A549 (cell line): ENCODE measurements around the gene MCRS1. TPM values are rescaled to one million over a fixed set of nuclear protein-coding genes. Genes with fewer than 3 reads are reported as not detected.
"Not testable (repeated sequence)": the region's sequence is repeated elsewhere in the genome, so short reads cannot be mapped to it uniquely, and the experiment has no call there.

Experiments used
- ATAC-seq, 2 experiments: fragments of 200-7000 bp in 1 of 2; fragments of >200 bp in 1 of 2; cut with Nextera tagmentation in 1 of 2; cut with Tn5 transposase in 1 of 2; 3 replicates each; pipeline versions ENCODE4 v1.8.0 to v1.9.1; 2018 to 2020; ENCODE audit warnings: mild to moderate bottlenecking in 1 of 2, moderate library complexity in 1 of 2
- CTCF ChIA-PET: fragments of 300-600 bp; sonication (Branson Sonifier 250); formaldehyde crosslinking; extraction: SDS; loops from one replicate; lab custom pipeline; 2021; ENCODE audit warnings: antibody characterized with exemption, inconsistent platforms; lab: Yijun Ruan, JAX
- POLR2A ChIA-PET: fragments of 350-600 bp; formaldehyde crosslinking; extraction: SDS; loops from one replicate; lab custom pipeline; 2021; ENCODE audit warnings: antibody characterized with exemption, inconsistent platforms; lab: Yijun Ruan, JAX
- DNase-seq, 2 experiments: peaks; one replicate each; pipeline versions ENCODE4 v3.0.0 to v3.0.0-alpha.2; 2011 to 2016; ENCODE audit warnings: low read depth in 1 of 2, low spot score in 1 of 2
- FAIRE-seq: peaks from 2 replicates; lab custom pipeline; 2011; peaks lifted over from hg19 to GRCh38; lab: Jason Lieb, UNC
- H3K27ac ChIP-seq, 2 experiments: fragments of >200 bp; sonication (Bioruptor Twin); formaldehyde crosslinking; 3 replicates each; pipeline ENCODE4 v1.5.1; 2016 to 2017
- H3K4me1 ChIP-seq: fragments of >200 bp; sonication (Bioruptor Twin); formaldehyde crosslinking; 3 replicates; pipeline ENCODE4 v1.6.1; 2016
- H3K4me2 ChIP-seq: fragments of >200 bp; sonication (Bioruptor Twin); formaldehyde crosslinking; 3 replicates; pipeline ENCODE4 v1.6.1; 2016
- H3K4me3 ChIP-seq: fragments of >200 bp; sonication (Bioruptor Twin); formaldehyde crosslinking; 3 replicates; pipeline ENCODE4 v1.5.1; 2016
- H3K9me3 ChIP-seq: fragments of >200 bp; sonication (Bioruptor Twin); formaldehyde crosslinking; 3 replicates; pipeline ENCODE4 v1.6.1; 2016
- CBX2 ChIP-seq: fragments of 200-600 bp; sonication (generic); IDR thresholded peaks from 2 replicates; pipeline ENCODE4 v1.6.1; 2016; ENCODE audit warnings: low read depth, mild to moderate bottlenecking, borderline replicate concordance
- CTCF ChIP-seq: fragments of >200 bp; sonication (Bioruptor Twin); formaldehyde crosslinking; IDR thresholded peaks from 3 replicates; pipeline ENCODE4 v1.5.1; 2016
- FOXS1 ChIP-seq: fragments of 250-450 bp; sonication (Bioruptor Pico); IDR thresholded peaks from 2 replicates; pipeline ENCODE4 v1.5.0; 2020; ENCODE audit warnings: mild to moderate bottlenecking, moderate library complexity
- GATA3 ChIP-seq: IDR thresholded peaks from 2 replicates; pipeline ENCODE4 v1.6.1; 2012; ENCODE audit warnings: borderline replicate concordance
- HMGXB4 ChIP-seq: fragments of 250-450 bp; sonication (Bioruptor Pico); IDR thresholded peaks from 2 replicates; pipeline ENCODE4 v1.5.0; 2021; ENCODE audit warnings: mild to moderate bottlenecking, moderate library complexity, borderline replicate concordance
- MAFK ChIP-seq: fragments of 450-650 bp; IDR thresholded peaks from 2 replicates; pipeline ENCODE4 v1.6.1; 2014; ENCODE audit not compliant: partially characterized antibody
- MAX ChIP-seq: IDR thresholded peaks from 2 replicates; pipeline ENCODE4 v1.6.1; 2012
- MAZ ChIP-seq: fragments of 150-350 bp; IDR thresholded peaks from 2 replicates; pipeline ENCODE4 v1.6.1; 2014; ENCODE audit warnings: antibody characterized with exemption, low read depth, low read length, borderline replicate concordance
- NFE2L2 ChIP-seq: fragments of 150-350 bp; conservative IDR thresholded peaks from 2 replicates; pipeline ENCODE4 v1.6.1; 2014; ENCODE audit warnings: low read length
- NR3C1 ChIP-seq: fragments of >200 bp; sonication (Bioruptor Twin); formaldehyde crosslinking; IDR thresholded peaks from 3 replicates; pipeline ENCODE4 v1.6.1; 2017
- RAD21 ChIP-seq, 2 experiments: fragments of >200 bp in 1 of 2; sonication (Bioruptor Twin) in 1 of 2; formaldehyde crosslinking in 1 of 2; IDR thresholded peaks in 1 of 2; conservative IDR thresholded peaks in 1 of 2; 2 replicates in 1 of 2; 3 replicates in 1 of 2; pipeline ENCODE4 v1.6.1; 2012 to 2018; ENCODE audit warnings: inconsistent platforms in 1 of 2
- REST ChIP-seq: fragments of 200-600 bp; sonication (generic); IDR thresholded peaks from 2 replicates; pipeline ENCODE4 v1.6.1; 2016; ENCODE audit warnings: antibody characterized with exemption, mild to moderate bottlenecking, moderate library complexity
- SMC3 ChIP-seq: fragments of >200 bp; sonication (Bioruptor Twin); formaldehyde crosslinking; IDR thresholded peaks from 3 replicates; pipeline ENCODE4 v1.6.1; 2018; ENCODE audit warnings: inconsistent platforms
- TFCP2L1 ChIP-seq: fragments of 250-450 bp; sonication (Bioruptor Pico); IDR thresholded peaks from 2 replicates; pipeline ENCODE4 v1.5.0; 2021; ENCODE audit warnings: mild to moderate bottlenecking
- USF2 ChIP-seq: fragments of 450-650 bp; IDR thresholded peaks from 2 replicates; pipeline ENCODE4 v1.6.1; 2014; ENCODE audit warnings: antibody characterized with exemption
- ZNF302 ChIP-seq: fragments of 250-450 bp; sonication (Bioruptor Pico); IDR thresholded peaks from 2 replicates; pipeline ENCODE4 v1.9.0; 2021; ENCODE audit warnings: inconsistent platforms, mild to moderate bottlenecking, moderate library complexity
- WGBS: methylation state at CpG from one replicate; pipeline ENCODE4 v1.1.6; 2017; ENCODE audit errors: missing lambda C conversion rate; 5-methylcytosine and 5-hydroxymethylcytosine counted together
- polyA plus RNA-seq, 4 experiments: library from polyadenylated mRNA; depleted of rRNA in 3 of 4; stranded (reverse); fragments of >200 nt; fragmentation: RNase III in 1 of 4; extraction: RNeasy Plus Mini Kit Qiagen cat#74134 plus additional on column Dnase treatment in 1 of 4; gene quantifications; 2 replicates in 3 of 4; 3 replicates in 1 of 4; pipeline ENCODE4 v1.2.3, GENCODE V29; 2011 to 2017

MCRS1 gene
- polyA plus RNA-seq, 2 of the 4 experiments (the other 2 are of a cell fraction), result 64.1 to 68.5 TPM

GRCh38 chr12:49609059-49609874, 41.3 kb upstream of the MCRS1 start:
- peak; percentile 56 to 61; a peak in 5 of 6 replicates for ATAC-seq
- Histone ChIP-seq H3K27ac (no peak overlapping the region), H3K4me3 (no peak overlapping the region), H3K4me1 (no peaks in the 10 kb centered on the region), H3K9me3 (peaks cover 7% of the 10 kb centered on the region; the same call in 1 of the 3 replicates), H3K4me2 (no peak overlapping the region)
- no peak for DNase-seq
- no peak for TF ChIP-seq SMC3
- TF ChIP-seq MAFK, result no peak
- no peak for TF ChIP-seq CBX2
- no peak for TF ChIP-seq GATA3
- TF ChIP-seq RAD21 (conservative IDR thresholded peaks at IDR 0.05 in 1 of 2, IDR thresholded peaks at IDR 0.05 in 1 of 2), result no peak
- TF ChIP-seq FOXS1 (CRISPR knock-in tag), result no peak
- TF ChIP-seq ZNF302 (CRISPR knock-in tag), result no peak
- TF ChIP-seq HMGXB4 (CRISPR knock-in tag), result no peak
- TF ChIP-seq MAZ, result no peak
- TF ChIP-seq MAX, result no peak
- ChIA-PET CTCF (interaction anchor here (1.0 to 1.8 kb wide), 2 partner anchors 14 to 267 kb away, joined by 3 to 4 read pairs; partner anchors contain the start of gene PRPF40B), POLR2A (no interaction called here)
- FAIRE-seq, result no peak
- WGBS, result 80% methylated on average over 1 of the region's 2 CpGs

- not testable (repeated sequence) for H3K4me1 ChIP-seq, DNase-seq, H3K4me2 ChIP-seq, H3K9me3 ChIP-seq, FAIRE-seq, H3K4me3 ChIP-seq, ATAC-seq, H3K27ac ChIP-seq
- POLR2A ChIA-PET, result interaction anchor here (1.3 kb wide), 1 partner anchor 17 kb away, joined by 6 read pairs; the partner anchor contains the start of gene PRPF40B
- CTCF ChIA-PET, result interaction anchor here (4.7 kb wide), 1 partner anchor 25 kb away, joined by 19 read pairs; no protein-coding TSS in a partner anchor
- WGBS, result 92% methylated on average over 4 of the region's 4 CpGs
Observed at GRCh38 chr12:49605539-49605938, 37.6 kb upstream of the MCRS1 start, which contains the start of gene FAM186B. Gene FAM186B, minus strand, starts transcription at chr12:49605639. Its CDS starts 162 bp downstream, at chr12:49605477.

- Histone ChIP-seq H3K27ac (no peak overlapping the region), H3K9me3 (no peaks in the 10 kb centered on the region), H3K4me2 (no peak overlapping the region), H3K4me1 (no peaks in the 10 kb centered on the region), H3K4me3 (no peak overlapping the region)
- no peak for FAIRE-seq
- POLR2A ChIA-PET, result interaction anchor here (1.3 kb wide), 1 partner anchor 18 kb away, joined by 6 read pairs; the partner anchor contains the start of gene PRPF40B
- no peak for DNase-seq
- no peak for ATAC-seq
- CTCF ChIA-PET, result interaction anchor here (1.1 to 4.7 kb wide), 2 partner anchors 24 to 32 kb away, joined by 3 to 19 read pairs; no protein-coding TSS in a partner anchor
- no peak for TF ChIP-seq NR3C1
- TF ChIP-seq NFE2L2, result no peak
- no peak for TF ChIP-seq USF2
- TF ChIP-seq REST, result no peak
- no peak for TF ChIP-seq TFCP2L1 (CRISPR knock-in tag)
- no peak for TF ChIP-seq CTCF
- 77% methylated on average over 5 of the region's 5 CpGs for WGBS
Observed at GRCh38 chr12:49604856-49605255, 36.9 kb upstream of the MCRS1 start.
